ENCODE data around the gene OTOP3. TPM values are rescaled to one million over a fixed set of nuclear protein-coding genes. Genes with fewer than 3 reads are reported as not detected.
"Not testable (repeated sequence)": the region's sequence is repeated elsewhere in the genome, so short reads cannot be mapped to it uniquely, and the experiment has no call there.

Gene OTOP3
- total and polyA plus RNA-seq, 2 donors (not counting 1 experiment from before 2014, with no cell fraction given): not detected

DNA sequence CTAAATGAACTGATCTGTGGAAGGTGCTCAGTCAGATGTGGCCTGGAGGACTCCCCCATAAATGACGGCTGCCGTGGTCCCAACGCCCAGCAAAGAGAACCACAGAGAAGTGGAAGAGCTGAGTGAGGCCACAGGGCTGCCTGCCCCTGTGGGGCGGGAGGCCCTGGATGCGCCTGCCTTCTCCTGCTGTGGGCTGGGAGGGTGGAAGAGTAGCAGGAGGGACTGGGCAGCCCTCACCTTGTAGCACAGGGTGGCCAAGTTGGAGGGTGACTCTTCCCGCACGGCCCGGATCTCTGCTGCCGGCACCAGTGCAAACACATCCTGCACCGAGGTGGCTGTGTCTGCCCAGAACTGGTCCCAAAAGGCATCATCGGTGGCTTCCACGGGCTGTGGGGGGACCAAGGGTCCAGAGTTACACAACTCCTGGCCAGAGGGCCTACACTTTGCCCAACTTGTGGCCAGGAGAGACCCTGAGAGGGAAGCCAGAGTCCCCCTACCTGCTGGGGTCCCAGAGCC is 28.6 kb downstream of the OTOP3 start:
- Histone ChIP-seq H3K4me2 (ENCODE audit: extremely low read depth, insufficient read depth, low read length) (no peak overlapping the region), H3K4me3 (replicated peaks in 1 of 4; ENCODE audit: control extremely low read depth in 1 of 4, insufficient read depth in 1 of 4, low read depth in 3 of 4, low read length in 4 of 4) (no peak overlapping the region)
- TF ChIP-seq EZH2 (IDR thresholded peaks at IDR 0.05; ENCODE audit: low read length, missing control alignments): no peak
- TF ChIP-seq, protein P1, sequence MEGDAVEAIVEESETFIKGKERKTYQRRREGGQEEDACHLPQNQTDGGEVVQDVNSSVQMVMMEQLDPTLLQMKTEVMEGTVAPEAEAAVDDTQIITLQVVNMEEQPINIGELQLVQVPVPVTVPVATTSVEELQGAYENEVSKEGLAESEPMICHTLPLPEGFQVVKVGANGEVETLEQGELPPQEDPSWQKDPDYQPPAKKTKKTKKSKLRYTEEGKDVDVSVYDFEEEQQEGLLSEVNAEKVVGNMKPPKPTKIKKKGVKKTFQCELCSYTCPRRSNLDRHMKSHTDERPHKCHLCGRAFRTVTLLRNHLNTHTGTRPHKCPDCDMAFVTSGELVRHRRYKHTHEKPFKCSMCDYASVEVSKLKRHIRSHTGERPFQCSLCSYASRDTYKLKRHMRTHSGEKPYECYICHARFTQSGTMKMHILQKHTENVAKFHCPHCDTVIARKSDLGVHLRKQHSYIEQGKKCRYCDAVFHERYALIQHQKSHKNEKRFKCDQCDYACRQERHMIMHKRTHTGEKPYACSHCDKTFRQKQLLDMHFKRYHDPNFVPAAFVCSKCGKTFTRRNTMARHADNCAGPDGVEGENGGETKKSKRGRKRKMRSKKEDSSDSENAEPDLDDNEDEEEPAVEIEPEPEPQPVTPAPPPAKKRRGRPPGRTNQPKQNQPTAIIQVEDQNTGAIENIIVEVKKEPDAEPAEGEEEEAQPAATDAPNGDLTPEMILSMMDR (conservative IDR thresholded peaks at IDR 0.05 in 1 of 2, IDR thresholded peaks at IDR 0.05 in 1 of 2; ENCODE audit: low read depth in 1 of 2, low read length in 2 of 2): no peak

DNA sequence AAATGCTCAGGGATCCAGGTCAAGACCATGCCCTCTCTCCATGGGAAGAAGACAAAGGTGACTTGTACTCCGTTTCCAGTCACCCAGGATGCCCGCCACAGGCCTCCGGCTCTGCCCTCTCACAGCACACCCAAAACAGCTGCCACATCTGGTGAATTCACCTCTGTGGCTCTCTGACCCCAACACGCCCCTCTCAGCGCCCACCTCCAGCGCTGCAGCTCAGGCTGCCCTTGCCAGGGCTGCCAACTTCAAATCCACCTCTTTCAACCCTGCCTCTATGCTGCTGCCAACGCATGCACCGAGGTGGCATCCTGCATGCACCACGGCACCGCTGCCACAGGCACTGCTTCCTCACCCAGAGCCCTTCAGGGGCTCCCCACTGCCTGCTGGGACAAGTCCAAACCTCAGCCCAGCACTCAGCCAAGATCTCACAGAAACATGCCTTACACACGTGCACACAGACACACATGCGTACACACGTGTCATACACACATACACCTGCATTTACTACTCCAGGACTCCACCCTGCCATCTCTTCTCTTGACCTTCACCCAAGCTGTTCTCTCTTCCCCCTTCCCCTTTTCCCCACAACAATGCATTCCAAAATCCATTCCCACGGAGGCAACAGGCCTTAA is 29.4 kb downstream of the OTOP3 start:
- no peak overlapping the region for H3K4me2 ChIP-seq (ENCODE audit: extremely low read depth, insufficient read depth, low read length)
- no peak for TF ChIP-seq EZH2 (IDR thresholded peaks at IDR 0.05; ENCODE audit: low read length, missing control alignments)
- TF ChIP-seq, protein P1 (conservative IDR thresholded peaks at IDR 0.05 in 1 of 2, IDR thresholded peaks at IDR 0.05 in 1 of 2; ENCODE audit: low read depth in 1 of 2, low read length in 2 of 2): no peak
- H3K79me2 ChIP-seq (ENCODE audit: control insufficient read depth, insufficient read depth, low read length): no peaks in the 10 kb centered on the region
- no peaks in the 10 kb centered on the region for H4K20me1 ChIP-seq (ENCODE audit: control insufficient read depth, extremely low read depth, insufficient read depth, low read length)
- H3K4me3 ChIP-seq (replicated peaks in 1 of 4; ENCODE audit: control extremely low read depth in 1 of 4, insufficient read depth in 1 of 4, low read depth in 3 of 4, low read length in 4 of 4): no peak overlapping the region
- no peaks in the 10 kb centered on the region for H3K9me3 ChIP-seq (ENCODE audit: control insufficient read depth, insufficient read depth, low read depth, low read length)
- peaks cover 2% of the 10 kb centered on the region for H3K27me3 ChIP-seq (ENCODE audit: control insufficient read depth, insufficient read depth, low read length)
- no peak overlapping the region for H3K9ac ChIP-seq (ENCODE audit: insufficient read depth, low read length)
- no peak overlapping the region for H2AFZ ChIP-seq (ENCODE audit: low read length)
- no peak for DNase-seq (ENCODE audit: low read depth in 2 of 2)
- no peaks in the 10 kb centered on the region for H3K36me3 ChIP-seq (ENCODE audit: control insufficient read depth, insufficient read depth, low read length)
- H3K4me1 ChIP-seq (ENCODE audit: control insufficient read depth, extremely low read depth, insufficient read depth, low read length): no peaks in the 10 kb centered on the region
- H3K27ac ChIP-seq (ENCODE audit: insufficient read depth, low read length): no peak overlapping the region

More for the DNA sequence above, 28.6 kb downstream of the OTOP3 start:
- Histone ChIP-seq H3K79me2 (ENCODE audit: control insufficient read depth, insufficient read depth, low read length) (no peaks in the 10 kb centered on the region), H3K27me3 (ENCODE audit: control insufficient read depth, insufficient read depth, low read length) (peaks cover 2% of the 10 kb centered on the region), H4K20me1 (ENCODE audit: control insufficient read depth, extremely low read depth, insufficient read depth, low read length) (no peaks in the 10 kb centered on the region), H3K4me1 (ENCODE audit: control insufficient read depth, extremely low read depth, insufficient read depth, low read length) (no peaks in the 10 kb centered on the region), H3K36me3 (ENCODE audit: control insufficient read depth, insufficient read depth, low read length) (no peaks in the 10 kb centered on the region), H3K9me3 (ENCODE audit: control insufficient read depth, insufficient read depth, low read depth, low read length) (no peaks in the 10 kb centered on the region), H3K27ac (ENCODE audit: insufficient read depth, low read length) (no peak overlapping the region), H2AFZ (ENCODE audit: low read length) (no peak overlapping the region), H3K9ac (ENCODE audit: insufficient read depth, low read length) (no peak overlapping the region)
- no peak for DNase-seq (ENCODE audit: low read depth in 2 of 2)

DNA sequence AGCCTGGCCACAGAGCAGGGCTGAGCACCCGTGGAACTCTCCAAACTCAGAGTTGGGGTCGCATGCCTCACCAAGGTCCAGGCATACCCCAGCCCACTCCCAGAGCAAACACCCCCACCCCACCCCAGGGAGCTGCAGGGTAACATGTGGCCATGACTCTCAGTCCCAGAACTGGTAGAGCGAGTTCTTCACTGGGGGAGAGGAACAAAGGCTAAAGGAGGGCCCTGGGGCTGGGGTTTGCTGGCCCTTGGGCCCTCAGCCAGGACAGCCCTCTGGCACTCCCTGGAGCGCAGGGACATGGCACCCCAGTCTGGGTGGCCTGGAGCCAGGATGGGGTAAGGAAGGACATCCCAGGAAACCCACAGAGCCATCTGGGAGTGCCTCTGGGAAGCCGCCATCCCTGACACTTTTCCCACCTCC is 32.7 kb downstream of the OTOP3 start:
- DNase-seq (ENCODE audit: low read depth in 2 of 2): no peak
- no peaks in the 10 kb centered on the region for H3K36me3 ChIP-seq (ENCODE audit: control insufficient read depth, insufficient read depth, low read length)
- H3K9me3 ChIP-seq (ENCODE audit: control insufficient read depth, insufficient read depth, low read depth, low read length): no peaks in the 10 kb centered on the region
- H3K9ac ChIP-seq (ENCODE audit: insufficient read depth, low read length): no peak overlapping the region
- no peak overlapping the region for H3K4me2 ChIP-seq (ENCODE audit: extremely low read depth, insufficient read depth, low read length)
- H3K27me3 ChIP-seq (ENCODE audit: control insufficient read depth, insufficient read depth, low read length): peaks cover 18% of the 10 kb centered on the region
- no peak overlapping the region for H2AFZ ChIP-seq (ENCODE audit: low read length)
- H4K20me1 ChIP-seq (ENCODE audit: control insufficient read depth, extremely low read depth, insufficient read depth, low read length): no peaks in the 10 kb centered on the region
- no peak overlapping the region for H3K4me3 ChIP-seq (replicated peaks in 1 of 4; ENCODE audit: control extremely low read depth in 1 of 4, insufficient read depth in 1 of 4, low read depth in 3 of 4, low read length in 4 of 4)
- H3K79me2 ChIP-seq (ENCODE audit: control insufficient read depth, insufficient read depth, low read length): no peaks in the 10 kb centered on the region
- TF ChIP-seq, protein P1 (conservative IDR thresholded peaks at IDR 0.05 in 1 of 2, IDR thresholded peaks at IDR 0.05 in 1 of 2; ENCODE audit: low read depth in 1 of 2, low read length in 2 of 2): no peak
- TF ChIP-seq EZH2 (IDR thresholded peaks at IDR 0.05; ENCODE audit: low read length, missing control alignments): no peak
- no peak overlapping the region for H3K27ac ChIP-seq (ENCODE audit: insufficient read depth, low read length)
- H3K4me1 ChIP-seq (ENCODE audit: control insufficient read depth, extremely low read depth, insufficient read depth, low read length): no peaks in the 10 kb centered on the region

DNA sequence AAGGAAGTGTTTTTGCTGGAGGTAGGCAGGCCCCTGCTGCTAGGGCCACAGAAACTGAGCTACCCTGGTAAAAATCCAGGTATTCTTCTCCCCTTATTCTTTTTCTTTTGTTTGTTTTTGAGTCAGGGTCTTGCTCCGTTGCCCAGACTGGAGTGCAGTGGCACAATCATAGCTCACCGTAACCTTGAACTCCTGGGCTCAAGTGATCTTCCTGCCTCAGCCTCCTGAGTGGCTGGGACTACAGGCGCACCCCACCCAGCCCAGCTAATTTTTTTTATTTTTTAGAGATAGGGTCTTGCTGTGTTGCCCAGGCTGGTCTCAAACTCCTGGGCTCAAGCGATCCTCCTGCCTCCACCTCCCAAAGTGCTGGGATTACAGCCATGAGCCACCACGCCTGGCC is 33.8 kb downstream of the OTOP3 start:
- not testable (repeated sequence) for H3K36me3 ChIP-seq (ENCODE audit: control insufficient read depth, insufficient read depth, low read length); H3K79me2 ChIP-seq (ENCODE audit: control insufficient read depth, insufficient read depth, low read length); DNase-seq (ENCODE audit: low read depth in 2 of 2); H4K20me1 ChIP-seq (ENCODE audit: control insufficient read depth, extremely low read depth, insufficient read depth, low read length); H2AFZ ChIP-seq (ENCODE audit: low read length); H3K4me2 ChIP-seq (ENCODE audit: extremely low read depth, insufficient read depth, low read length); H3K9ac ChIP-seq (ENCODE audit: insufficient read depth, low read length); H3K27ac ChIP-seq (ENCODE audit: insufficient read depth, low read length); H3K9me3 ChIP-seq (ENCODE audit: control insufficient read depth, insufficient read depth, low read depth, low read length); H3K4me1 ChIP-seq (ENCODE audit: control insufficient read depth, extremely low read depth, insufficient read depth, low read length); H3K4me3 ChIP-seq (replicated peaks in 1 of 4; ENCODE audit: control extremely low read depth in 1 of 4, insufficient read depth in 1 of 4, low read depth in 3 of 4, low read length in 4 of 4)
- peaks cover 25% of the 10 kb centered on the region for H3K27me3 ChIP-seq (ENCODE audit: control insufficient read depth, insufficient read depth, low read length)
